GM18867 (cell line): ENCODE results near the gene SPTSSA.
"Not testable (repeated sequence)": the region's sequence is repeated elsewhere in the genome, so short reads cannot be mapped to it uniquely, and the experiment has no call there.

Experiments used
- ATAC-seq: cut with Tn5 transposase; IDR thresholded peaks from one replicate; pipeline ENCODE4 v1.9.1; 2021; ENCODE audit warnings: mild to moderate bottlenecking, moderate library complexity; ENCODE audit not compliant: unreplicated experiment

The SPTSSA gene, protein sequence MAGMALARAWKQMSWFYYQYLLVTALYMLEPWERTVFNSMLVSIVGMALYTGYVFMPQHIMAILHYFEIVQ

DNA sequence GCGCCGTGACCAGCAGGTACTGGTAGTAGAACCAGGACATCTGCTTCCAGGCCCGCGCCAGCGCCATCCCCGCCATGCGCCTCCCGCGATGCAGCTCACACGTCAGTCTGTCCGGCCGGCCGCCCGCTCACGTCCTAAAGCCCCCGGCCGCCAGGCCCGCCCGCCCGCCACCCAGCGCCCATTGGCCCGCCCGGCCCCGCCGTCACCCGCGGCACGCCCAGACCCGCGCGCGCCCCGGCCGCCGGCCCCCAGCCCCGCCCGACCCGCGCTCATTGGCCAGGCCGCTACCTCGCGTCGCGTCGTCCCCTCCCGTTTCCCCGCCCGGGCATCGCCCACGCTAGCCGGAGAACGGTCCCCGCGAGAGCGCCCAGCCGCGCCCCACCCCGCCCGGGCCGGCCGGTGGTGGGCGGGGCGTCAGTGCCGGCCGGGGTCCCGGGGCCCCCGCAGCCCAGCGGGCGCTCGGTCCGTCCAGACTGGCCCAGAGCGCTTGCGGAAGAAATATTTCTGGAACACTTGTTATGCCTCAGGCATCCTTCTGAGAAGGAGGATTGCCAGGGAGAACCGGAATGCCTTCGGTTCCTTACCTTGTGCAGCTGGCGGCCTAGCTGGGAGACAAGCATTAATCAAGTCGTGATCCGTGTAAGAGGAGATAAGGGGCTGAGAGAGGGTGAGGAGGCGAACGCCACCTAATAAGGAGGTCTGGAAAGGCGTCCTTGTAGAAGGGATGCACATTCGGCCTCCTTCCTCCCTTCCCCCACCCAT is at the start of gene SPTSSA:
Gene SPTSSA, minus strand, starts transcription at position 109 of the 762 bp plus-strand sequence. Its CDS starts 33 bp downstream, at position 76.
- peak; percentile 93 for ATAC-seq

DNA sequence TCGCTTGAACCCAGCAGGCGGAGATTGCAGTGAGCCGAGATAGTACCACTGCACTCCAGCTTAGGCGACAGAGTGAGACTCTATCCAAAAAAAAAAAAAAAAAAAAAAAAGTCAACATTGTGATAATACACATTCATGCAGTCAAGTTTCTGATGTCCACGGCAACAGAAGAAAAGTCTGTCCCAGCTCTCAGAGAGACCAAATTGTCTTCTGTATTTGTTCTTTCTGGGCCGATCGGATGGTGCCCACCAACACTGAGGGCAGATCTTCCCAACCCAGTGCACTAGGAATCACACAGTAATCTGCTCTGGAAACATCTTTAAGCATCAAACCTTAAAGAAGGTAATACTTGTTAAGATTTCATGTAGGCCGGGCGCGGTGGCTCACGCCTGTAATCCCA is 45.8 kb upstream of the SPTSSA start:
- ATAC-seq = no peak

DNA sequence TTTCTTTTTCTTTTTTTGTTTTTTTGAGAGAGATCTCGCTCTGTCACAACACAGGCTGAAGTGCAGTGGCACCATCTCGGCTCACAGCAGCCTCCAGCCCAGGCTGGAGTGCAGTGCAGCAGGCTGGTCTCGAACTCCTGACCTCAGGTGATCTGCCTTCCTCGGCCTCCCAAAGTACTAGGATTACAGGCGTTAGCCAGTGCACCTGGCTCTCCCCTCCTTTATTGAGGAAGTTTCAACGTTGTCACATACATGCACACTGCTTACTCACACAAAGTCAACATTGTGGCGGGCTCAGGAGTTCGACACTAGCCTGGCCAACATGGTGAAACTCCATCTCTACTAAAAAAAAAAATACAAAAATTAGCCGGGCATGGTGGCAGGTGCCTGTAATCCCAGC is 45.4 kb upstream of the SPTSSA start:
- ATAC-seq = no peak

DNA sequence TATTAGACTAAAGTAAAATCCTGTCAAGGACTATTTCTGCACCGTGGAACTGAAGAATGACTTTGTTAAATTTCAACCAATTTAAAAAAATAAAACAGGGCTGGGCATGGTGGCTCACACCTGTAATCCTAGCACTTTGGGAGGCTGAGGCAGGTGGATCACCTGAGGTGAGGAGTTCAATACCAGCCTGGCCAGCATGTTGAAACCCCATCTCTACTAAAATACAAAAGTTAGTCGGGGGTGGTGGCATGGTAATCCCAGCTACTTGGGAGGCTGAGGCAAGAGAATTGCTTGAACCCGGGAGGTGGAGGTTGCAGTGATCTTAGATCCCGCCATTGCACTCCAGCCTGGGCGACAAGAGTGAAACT is 43.1 kb upstream of the SPTSSA start:
- ATAC-seq = not testable (repeated sequence)

DNA sequence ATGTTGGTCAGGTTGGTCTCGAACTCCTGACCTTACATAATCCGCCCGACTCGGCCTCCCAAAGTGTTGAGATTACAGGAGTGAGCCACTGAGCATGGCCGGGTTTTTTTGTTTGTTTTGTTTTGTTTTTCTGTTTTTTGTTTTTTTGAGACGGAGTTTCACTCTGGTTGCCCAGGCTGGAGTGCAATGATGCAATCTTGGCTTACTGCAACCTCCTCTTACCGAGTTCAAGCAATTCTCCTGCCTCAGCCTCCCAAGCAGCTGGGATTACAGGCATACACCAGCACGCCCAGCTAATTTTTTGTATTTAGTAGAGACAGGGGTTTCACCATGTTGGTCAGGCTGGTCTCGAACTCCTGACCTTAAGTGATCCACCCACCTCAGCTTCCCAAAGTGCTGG is 42.0 kb upstream of the SPTSSA start:
- not testable (repeated sequence) for ATAC-seq

DNA sequence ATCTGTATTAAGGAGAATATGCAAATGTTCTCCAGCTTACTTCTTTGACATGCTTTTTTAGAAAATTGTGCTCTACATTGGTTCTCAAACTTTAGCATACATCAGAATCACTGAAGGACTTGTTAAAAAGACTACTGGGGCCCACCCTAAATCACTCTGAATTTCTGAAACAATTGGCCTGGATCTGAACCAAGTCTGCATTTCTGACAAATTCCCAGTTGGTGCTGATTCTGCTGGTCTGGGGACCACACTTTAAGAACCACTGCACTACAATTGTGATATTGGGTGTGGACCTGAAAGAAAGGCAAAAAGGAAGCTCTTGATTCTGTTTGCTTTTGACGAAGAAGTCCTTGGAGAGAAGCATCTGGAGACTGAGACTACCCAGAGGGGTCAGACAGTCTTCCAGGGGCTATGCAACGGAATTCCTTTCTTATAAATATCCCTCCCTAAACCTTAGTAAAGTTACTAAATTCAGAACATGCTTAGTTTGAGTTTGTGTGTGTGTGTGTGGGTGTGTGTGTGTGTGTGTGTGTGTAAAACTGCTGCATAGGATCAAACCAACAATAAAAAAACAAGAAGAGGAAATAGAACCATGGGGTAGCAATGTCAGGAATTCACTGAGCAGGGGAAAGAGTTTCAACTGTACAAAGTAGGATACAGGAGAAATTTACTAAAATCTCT is 40.6 kb upstream of the SPTSSA start:
- no peak for ATAC-seq

DNA sequence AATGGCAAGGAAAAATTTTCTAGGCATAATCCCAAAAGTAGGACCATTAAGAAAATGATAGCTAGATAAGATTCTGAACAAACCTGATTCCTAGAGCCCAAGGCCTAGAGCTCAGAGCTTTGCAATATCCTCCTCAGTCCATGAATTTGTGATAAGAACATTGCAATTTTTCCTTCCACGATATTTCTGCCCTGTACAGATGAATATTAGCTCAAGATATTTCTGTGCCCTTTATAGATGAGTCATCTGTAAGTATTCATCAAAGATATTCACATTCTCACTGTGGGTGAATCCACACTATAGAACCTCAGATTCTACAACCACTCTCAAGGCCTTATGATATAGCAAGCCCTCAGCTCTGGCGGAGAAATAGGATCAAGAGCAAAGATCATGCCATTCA is 40.0 kb upstream of the SPTSSA start:
- no peak for ATAC-seq

DNA sequence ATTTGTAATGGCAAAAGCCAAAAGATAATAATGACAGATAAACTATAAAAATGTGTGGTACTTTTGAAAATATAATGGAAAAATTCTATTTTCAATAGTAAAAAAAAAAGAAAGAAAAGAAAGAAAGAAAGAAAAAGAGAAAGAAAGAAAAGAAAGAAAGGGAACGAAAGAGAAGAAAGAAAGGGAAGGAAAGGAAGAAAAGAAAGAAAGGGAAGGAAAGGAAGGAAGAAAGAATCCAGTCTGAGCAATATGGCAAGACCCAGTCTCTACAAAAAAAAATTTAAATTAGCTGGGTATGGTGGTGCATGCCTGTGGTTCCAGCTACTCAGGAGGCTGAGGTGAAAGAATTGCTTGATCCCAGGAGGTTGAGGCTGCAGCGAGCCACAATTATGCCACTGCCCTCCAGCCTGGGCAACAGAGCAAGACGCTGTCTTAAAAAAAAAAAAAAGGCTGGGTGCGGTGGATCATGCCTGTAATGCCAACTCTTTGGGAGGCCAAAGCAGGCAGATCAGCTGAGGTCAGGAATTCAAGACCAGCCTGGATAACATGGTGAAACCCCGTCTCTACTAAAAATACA is 39.1 kb upstream of the SPTSSA start:
- ATAC-seq = no peak

DNA sequence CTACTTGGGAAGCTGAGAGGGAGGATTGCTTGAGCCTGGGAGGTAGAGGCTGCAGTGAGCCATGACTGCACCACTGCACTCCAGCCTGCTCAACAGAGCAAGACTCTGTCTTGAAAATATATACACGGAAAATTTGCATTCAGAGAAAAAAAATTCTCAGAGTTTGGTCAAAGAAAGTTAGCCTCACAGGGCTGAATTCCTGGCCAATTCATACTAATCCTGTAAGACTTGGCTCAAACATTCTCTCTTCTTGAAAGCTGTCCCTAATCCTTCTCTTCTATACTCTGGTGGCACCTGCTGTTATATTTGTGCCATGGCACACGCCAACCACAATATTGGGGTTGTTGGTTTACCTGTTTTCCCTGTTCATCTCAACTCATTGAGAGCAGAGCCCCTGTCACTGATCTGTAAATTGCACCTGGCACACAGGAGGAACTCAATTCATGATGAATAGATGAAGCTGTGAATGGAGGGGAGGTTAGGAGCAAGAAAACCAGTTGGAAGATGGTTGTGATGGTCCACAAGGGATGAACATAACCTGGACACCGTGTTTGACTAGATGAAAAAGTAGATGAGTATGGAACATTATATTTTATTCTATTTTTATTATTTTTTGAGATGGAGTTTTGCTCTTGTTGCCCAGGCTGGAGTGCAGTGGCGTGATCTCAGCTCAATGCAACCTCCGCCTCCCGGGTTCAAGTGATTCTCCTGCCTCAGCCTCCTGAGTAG is 36.8 kb upstream of the SPTSSA start:
- no peak for ATAC-seq

DNA sequence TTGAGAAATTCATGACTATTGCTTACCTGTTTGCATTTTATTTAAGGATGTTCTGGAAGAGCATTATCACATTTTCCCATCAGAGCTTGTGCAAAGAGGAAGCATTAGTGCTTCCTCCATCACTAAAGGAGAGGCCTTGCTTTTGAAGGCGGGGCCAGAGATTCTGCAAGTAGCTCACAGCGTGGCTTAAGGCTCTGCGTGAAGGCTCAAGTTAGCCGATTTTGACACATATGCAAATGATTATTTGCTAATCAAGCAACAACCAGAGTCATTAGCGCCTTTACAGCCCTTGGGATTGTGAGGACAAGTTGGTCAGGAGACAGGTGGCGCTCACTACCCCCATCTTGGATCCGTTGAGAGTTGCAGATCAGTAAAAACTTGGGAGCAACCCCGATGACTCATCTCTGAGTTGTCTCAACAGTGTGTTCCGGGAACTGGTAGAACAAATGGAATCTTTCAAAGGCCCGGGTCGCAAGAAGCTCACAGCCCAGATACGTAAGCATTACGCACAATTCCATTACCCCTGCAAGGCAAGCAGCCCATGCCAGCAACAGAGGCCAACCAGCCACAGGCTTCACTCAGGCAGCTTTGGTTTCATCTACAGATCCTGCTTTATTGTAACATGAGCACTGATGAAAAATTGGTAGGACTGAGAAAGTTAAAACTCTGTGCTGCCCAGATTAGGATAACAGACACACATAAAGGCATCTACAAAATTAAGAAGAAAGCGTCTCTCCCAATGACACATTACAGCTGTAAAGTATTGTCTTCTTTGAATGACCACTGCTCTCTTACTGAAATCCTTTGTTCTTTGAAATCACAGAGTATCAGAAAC is 34.9 kb upstream of the SPTSSA start:
- ATAC-seq = no peak

DNA sequence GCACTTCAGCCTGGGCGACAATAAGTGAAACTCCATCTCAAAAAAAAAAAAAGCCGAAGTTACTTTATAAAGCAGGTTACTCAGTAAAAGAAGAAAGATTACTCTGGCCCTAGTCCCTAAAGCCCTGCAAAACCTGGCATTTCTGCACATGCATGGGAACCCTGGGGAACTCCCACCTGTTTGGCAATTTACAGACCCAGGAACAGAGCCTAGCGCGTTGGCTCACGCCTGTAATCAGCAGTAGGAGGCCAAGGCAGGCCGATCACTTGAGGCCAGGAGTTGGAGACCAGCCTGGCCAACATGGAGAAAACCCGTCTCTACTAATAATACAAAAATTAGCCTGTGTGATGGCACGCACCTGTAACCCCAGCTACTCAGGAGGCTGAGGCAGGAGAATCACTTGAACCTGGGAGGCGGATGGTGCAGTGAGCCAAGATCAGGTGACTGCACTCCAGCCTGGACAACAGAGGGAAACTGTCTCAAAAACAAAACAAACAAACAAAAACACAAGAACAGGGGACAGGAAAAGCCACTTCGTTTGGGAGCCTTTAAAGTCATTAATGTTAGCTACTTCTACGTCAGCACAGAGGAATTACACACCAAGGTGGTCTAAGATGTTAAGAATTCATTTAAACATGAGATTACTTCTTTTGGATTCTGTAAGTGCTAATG is 34.1 kb upstream of the SPTSSA start:
- ATAC-seq = no peak

DNA sequence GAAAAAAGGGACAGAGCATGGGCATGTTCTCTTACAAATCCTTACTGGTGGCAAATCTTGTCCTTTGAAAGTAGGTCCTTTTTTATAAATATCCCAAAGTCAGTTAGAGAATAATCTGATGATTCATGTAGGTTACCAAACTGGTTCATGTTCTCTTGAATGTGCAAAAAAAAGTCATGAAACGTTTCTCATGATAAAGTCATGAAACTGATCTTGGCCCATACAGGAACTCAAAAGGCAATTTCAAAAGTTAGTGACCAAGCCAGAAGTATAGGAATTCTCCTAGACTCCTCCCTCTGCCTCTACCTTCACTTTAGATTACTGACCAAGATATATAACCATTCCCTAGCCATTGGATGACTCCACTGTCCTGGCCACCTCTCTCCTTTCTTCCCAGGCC is 27.3 kb upstream of the SPTSSA start:
- no peak for ATAC-seq

DNA sequence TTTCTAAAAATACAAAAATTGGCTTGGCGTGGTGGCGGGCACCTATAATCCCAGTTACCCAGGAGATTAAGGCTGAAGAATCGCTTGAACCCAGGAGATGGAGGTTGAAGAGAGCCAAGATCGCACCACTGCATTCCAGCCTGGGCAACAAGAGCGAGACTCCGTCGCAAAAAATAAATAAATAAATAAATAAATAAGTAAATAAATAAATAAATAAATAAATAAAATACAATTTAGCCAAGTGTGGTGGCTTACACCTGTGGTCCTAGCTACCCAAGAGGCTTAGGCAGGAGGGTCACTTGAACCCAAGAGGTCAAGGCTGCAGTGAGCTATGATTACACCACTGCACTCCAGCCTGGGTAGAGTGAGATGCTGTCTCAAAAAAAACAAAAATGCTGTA is 26.5 kb upstream of the SPTSSA start:
- no peak for ATAC-seq

DNA sequence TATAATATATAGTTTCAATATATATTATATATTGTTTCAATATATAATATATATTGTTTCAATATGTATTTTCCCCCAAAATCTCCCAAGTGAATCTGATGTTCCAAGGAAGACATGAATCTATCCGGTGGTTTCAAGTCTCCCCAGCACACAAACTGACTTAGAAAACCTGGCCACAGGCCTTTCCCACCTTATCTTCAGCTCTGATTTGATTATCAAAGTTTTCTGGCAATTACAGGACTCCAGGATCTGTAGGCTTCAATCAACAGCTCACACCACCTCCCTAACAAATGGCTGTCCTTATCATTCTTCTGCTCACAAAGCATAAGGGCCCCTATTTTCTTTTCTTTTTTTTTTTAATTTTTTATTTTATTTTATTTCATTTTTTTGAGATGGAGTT is 22.7 kb upstream of the SPTSSA start:
- ATAC-seq = no peak

DNA sequence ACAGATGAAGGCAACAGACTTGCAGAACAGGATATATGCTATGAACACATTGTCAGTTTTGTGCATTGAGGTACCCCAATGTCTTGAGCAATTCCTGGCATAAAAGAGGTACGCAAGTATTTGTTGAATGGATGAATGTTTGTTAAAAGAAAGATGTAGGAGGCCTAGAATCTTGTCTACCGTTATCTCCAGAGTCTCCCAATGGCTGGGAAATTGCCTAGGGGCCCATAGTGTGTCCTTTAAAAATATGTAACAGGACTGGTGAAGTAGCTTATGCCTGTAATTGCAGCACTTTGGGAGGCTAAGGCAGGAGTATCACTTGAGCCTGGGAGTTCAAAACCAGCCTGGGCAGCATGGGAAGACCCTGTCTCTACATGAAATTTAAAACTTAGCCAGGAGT is 20.4 kb upstream of the SPTSSA start:
- no peak for ATAC-seq

DNA sequence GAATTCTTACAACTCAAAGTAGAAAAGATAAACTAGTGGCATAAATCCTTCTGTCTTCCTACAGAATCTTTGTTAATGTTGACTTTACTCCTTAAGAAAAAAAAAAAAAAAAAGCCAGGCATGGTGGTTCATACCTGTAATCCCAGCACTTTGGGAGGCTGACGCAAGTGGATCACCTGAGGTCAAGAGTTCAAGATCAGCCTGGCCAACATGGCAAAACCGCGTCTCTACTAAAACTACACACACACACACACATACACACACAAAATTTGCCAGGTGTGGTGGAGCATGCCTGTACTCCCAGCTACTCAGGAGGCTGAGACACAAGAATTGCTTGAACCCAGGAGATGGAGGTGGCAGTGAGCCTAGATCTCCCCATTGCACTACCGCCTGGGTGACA is 17.7 kb upstream of the SPTSSA start:
- ATAC-seq = no peak

DNA sequence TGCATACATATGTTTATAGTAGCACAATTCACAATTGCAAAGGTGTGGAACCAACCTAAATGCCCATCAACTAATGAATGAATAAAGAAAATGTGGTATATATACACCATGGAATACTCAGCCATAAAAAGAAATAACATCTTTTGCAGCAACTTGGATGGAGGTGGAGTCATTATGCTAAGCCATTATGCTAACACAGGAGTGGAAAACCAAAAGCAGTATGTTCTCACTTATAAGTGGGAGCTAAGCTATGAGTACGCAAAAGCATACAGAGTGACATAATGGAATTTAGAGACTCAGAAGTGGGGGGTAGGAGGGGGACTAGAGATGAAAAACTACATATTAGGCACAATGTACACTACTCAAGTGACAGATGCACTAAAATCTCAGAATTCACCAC is 16.2 kb upstream of the SPTSSA start:
- no peak for ATAC-seq

DNA sequence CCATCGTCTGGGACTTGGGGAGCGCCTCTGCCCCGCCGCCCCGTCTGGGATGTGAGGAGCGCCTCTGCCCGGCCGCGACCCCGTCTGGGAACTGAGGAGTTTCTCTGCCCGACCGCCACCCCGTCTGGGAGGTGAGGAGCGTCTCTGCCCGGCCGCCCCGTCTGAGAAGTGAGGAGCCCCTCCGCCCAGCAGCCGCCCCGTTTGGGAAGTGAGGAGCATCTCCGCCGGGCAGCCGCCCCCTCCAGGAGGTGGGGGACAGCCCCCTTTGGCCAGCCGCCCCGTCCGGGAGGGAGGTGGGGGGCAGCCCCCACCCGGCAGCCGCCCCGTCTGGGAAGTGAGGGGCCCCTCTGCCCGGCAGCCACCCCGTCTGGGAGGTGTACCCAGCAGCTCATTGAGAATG is 14.0 kb upstream of the SPTSSA start:
- not testable (repeated sequence) for ATAC-seq

DNA sequence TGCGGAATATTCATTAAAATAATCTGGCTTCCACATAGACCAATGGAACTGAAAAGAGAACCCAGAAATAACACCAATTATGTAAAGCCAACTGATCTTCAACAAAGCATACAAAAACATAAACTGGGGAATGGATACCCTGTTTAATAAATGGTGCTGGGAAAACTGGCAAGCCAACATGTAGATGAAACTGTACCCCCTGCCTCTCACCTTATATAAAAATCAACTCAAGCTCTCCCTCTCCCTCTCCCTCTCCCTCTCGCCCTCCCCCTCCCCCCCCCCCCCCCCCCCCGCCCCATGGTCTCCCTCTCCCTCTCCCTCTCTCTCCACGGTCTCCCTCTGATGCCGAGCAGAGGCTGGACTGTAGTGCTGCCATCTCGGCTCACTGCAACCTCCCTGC is 13.1 kb upstream of the SPTSSA start:
- ATAC-seq = no peak

DNA sequence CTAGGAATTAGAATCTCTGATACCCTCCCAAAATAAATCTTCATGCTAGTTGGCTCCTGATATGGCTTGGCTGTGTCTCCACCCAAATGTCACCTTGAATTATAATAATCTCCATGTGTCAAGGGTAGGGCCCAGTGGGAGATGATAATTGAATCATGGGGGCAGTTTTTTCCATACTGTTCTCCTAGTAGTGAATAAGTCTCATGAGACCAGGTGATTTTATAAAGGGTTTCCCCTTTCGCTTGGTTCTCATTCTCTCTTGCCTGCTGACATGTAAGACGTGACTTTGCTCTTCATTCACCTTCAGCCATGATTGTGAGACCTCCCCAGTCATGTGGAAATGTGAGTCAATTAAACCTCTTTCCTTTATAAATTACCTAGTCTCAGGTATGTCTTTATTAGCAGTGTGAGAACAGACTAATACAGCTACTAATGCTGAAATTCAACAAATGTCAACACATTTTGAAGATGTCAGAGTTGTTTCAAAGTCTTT is 12.2 kb upstream of the SPTSSA start:
- no peak for ATAC-seq
